Inflammatory macrophage treated with lipopolysaccharide for 1 hour (primary cell): ENCODE data around the gene SIGLEC1.
A peak's percentile ranks its signal among the peaks of the same experiment; 100 is the strongest.

ENCODE experiments used
- DNase-seq, 2 donors: peaks; one replicate each; pipeline ENCODE4 v3.0.0-alpha.2; 2020 to 2022

The SIGLEC1 gene

DNA sequence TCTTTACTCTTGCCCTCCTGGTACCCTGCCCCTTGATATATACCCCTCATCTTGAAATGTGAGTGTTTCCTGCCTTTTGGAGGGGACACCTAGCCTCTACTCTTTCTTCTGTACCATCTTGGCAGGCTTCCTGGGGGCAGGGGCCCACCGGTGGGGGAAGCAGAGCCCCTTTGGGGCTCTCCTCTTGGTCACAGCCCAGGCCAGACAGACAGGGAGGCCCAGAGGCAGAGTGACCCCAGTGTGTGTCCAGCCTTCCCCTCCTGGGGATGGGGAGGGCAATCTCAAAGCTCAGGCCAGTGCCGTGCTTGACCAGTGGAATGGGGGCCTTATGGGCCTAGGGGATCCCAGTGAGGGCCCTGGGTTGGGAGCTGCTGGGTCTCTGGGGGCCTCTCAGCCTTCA is 34.2 kb downstream of the SIGLEC1 start:
- DNase-seq = no peak

DNA sequence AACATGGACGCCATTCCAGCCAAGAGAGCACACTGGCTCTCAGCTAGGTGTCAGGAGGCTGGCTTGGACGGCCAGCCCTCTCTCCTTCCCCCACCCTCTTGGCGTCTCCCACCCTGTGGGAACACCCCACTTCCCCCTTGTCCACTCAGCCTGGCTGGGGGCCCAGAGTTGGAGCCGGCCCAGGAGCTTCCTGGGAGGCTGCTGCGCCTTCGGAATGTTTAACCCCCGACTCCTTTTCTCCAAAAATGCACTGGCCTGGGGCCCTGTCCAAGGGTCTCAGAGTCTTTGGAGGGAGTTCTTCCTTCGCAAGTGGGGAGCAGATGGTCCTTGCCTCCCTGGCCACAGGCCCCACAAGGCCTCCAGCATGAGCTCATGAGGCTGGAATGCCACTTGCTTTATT is 34.7 kb downstream of the SIGLEC1 start:
- DNase-seq = no peak

DNA sequence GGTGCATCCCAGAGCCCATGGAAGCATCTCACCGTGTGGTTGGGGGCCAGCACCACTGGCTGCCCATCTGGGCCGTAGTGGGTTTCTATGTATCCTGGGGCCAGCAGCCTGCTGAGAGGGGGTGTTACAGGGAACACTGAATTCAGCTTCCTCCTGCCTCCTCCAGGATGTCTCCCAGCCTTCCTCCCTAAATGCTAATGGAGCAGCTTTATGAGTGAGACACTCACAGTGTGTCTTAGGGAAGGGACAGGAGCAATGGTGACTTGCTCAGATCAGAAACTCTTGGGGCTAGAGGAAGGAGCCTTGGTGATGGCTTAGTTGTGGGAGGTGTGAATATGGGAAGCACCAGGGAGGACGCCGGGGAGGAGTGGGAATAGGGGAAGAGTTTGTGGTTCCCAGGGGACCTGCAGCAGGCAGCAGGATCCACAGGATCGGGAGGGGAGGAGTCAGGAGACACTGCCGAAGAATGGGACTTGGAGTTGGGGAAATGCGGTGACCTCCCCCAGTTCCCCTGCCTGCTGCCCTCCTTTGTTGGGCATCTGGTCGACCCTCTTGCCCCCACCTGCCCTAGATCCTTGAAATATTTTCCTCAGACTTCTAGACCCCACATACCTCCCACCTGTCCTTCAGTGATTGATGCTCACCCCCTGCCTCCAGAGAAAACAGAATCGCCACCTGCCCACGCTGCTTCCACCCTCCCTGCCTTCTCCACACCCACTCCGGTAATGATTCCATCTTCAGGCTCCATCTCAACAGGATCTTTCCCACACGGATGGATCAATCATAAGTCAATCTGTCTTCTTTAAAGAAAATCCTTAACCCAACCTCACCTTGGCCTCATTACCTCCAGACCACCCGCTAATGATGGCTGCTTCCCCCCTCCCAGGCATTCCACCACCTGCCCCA is 37.2 kb downstream of the SIGLEC1 start:
- no peak for DNase-seq

DNA sequence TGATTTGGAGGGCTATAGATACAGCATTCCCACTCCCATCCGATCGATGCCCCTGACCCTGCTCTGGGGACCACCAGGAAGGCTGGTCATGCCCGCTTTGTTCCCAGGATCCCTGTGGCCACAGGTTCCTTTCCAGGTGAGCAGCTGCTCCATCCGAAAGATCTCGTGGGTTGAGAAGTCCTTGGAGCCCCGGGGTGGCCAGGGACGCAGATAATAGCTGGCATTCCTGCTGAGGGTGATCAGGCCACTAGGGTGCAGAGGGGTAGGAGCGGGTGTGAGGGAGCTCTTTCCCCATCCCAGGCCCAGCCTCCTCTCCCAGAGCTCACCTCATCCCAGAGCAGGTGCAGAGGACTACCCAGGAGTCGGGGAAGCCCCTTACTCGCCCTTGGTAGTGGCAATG is 38.0 kb downstream of the SIGLEC1 start:
- DNase-seq = no peak

DNA sequence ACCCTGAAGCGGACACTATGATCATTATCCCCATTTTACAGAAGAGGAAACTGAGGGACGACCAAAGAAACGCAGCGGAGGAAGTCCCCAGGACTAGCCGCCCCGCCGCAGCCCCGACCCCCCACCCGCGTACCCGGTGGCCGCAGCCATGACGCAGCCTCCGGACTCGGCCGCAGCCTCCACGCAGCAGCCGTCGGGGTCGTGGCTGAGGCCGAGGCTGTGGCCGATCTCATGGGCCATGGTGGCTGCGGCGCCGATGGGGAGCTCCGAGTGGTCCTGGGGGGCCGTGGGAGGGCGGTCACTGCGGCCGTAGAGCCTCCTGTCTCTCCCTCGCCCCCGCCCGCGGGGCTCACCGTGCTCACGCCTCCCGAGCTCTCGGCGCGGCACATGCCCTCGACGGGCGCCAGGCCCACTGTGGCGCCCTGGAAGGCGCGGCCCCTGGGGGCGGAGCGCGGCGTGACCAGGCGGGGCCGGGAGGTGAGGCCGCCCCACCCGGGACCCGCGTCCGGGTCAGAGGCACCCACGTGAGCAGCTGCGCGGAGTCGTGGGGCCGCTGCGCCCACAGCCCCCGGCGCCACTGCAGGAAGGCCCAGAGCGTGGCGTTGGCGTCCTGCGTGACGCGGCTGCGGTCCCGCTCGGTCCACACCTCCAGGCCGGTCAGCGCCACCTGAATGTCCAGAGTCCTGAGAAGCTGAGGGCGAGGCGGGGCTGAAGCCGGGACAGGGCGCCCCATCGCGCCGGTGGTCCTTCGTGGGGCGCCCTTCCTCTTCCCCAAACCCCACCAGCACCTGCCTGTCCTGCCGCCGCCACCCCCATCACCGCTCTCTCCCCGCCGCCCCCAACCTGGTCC is 39.0 kb downstream of the SIGLEC1 start:
- no peak for DNase-seq

DNA sequence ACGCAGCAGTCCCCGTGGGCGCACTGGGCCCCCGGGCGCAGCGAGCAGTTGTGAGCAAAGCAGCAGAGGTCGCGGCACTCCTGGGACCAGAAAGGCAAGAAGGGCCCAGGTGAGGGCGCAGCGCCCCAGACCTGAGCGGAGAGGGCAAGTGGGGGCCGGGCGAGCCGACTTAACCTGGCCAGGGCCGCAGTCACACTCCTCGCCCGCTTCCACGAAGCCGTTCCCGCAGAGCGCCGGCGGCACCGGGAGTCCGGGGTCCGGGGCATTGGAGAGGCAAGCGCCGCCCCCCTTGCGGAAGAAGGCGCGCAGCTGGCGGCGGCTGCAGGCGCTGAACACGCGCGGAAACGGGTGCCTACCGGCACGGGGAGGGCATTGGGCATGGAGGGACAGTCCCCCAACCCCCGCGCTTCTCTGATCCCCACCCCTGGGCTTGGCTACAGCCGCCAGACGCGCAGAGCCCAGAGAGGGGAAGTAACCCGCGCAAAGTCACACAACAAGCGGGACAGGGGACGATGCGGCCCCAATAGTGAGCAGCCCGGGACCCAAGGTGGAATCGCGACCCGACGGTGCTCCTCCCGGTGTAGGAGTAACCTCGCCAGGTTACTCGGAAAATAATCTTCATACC is 39.7 kb downstream of the SIGLEC1 start:
- peak in 1 of 2 donors; percentile 9 for DNase-seq

DNA sequence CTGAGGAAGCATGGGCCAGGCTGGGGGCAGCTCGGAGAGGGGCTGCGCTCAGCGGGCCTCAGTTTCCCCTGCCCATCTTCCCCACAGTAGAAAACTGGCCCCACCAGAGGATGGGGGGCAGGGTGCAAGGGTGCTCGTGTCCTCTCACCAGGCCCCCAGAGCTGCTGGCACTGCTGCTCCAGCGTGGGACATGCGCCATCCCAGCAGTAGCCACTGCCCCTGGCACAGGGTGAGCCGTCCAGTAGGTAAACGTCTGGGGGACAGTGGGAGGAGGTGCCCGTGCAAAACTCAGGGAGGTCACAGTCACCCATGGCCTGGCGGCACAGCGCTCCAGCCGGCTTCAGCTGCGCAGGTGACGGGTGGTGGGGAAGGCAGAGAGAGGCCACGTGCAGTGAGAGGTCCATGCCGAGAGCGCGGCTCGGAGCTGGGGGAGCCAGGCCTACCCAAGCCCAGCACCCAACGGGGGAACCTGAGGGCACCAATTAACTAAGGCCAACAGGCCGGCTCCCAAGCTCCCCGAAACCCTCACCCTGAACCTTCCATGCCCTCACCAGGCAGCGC is 40.3 kb downstream of the SIGLEC1 start:
- DNase-seq = no peak

DNA sequence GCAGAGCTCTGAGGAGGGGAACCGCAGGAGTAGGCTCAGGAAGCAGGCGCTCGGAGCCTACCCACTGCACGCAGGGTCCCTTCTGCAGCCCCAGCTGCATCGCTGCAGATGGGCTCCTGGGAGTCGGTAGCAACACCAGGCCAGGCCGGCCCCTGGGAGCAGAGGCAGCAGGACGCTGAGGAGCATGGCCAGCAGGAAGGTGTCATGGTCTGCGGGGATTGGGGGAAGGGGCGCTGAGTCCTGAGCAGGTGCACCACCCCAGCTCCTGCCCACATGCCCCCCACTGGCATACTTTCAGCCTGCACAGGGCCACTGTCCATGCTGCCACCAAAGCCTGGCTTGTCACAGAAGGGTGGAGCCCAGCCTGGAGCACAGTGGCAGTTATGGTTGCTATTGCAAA is 41.5 kb downstream of the SIGLEC1 start:
- DNase-seq = no peak

DNA sequence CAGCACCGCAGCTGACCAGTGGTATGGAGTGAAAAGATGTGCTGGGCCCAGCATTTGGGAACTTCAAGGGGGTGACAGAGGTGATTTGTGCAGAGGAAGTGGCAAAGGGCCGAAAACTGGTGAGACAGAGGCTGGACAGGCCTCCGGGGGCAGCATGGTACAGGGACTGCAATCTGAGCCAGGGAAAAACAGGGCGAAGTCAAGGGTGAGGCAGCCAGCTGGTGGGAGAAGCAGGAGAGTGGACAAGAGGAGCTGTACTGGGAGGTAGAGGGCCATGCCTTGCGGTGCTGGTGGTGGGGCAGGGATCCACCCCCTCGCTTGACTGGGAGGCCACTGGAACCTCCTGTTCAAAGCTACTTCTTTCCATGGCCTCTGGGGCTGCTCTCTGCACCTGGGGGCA is 41.9 kb downstream of the SIGLEC1 start:
- DNase-seq = no peak

DNA sequence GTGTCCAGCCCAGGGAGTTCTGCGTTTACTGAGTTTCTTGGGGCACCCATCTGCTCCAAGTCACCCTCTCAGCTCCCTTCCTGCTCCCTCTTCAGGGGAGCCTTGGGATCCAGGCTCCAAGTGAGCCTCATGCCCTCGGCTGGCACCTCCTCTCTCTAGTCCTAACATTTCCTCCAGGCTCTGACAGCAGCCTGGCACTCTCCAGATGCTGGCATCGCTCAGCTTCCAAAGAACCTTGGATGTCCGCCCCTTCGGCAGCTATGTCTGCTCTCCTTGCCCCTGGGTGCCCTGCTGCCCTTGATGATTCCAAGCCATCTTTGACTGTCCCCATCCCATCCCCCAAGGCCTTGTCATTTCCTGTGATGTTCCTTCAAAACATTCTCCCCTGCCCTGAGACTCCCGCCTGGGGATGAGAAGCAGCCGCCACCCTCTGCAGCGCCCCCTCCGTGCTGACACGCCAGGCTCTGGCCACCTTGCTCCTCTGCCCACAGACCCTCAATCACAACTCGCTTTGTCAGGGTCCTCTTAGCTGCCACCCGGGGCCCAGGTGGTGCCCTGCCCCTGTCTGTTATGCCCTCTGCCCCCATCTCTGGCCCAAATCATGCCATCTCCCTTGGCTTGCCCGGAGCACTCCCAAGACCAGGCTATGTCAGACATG is 42.6 kb downstream of the SIGLEC1 start:
- DNase-seq = no peak

DNA sequence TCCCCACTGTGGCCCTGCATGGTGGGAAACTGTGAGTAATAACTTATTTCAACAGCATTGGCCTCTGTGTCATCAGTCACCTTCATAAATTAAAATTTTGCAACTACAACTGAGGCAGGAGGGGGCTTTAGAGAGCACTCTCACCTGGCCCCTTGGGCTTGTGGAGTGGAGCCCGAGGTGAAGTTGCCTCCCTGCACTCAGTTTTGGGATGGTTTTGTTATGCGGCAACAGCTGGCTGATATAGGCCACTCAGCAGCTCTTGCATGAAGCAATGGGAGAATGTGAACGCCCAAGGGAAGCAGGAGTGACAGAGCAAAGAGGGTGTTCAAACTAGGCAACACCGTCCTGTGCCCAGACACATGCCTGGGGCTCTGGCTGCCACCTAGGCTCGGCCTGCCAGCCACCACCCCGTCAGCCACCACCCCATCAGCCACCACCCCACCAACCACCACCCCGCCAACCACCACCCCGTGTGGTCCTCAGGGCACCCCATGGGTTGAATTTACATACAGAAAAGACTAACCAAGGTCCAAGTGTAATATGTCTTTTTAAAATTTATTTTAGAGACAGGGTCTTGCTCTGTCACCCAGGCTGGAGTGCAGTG is 44.9 kb downstream of the SIGLEC1 start:
- DNase-seq = no peak

DNA sequence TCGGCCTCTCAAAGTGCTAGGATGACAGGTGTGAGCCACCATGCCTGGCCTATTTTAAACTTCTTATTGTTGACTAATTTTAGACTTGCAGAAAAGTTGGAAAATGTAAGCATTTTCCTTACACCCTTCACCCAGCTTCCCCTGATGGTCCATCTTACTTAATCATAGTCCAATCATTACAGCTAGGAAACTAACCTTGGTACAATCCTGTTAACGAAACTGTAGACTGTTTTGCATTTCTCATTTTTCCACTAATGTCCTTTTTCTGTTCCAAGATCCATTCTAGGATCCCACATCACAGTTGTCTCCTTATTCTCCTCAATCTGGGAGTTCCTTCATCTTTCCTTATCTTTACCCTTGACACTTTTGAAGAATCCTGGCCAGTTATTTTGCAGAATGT is 48.5 kb downstream of the SIGLEC1 start:
- no peak for DNase-seq

DNA sequence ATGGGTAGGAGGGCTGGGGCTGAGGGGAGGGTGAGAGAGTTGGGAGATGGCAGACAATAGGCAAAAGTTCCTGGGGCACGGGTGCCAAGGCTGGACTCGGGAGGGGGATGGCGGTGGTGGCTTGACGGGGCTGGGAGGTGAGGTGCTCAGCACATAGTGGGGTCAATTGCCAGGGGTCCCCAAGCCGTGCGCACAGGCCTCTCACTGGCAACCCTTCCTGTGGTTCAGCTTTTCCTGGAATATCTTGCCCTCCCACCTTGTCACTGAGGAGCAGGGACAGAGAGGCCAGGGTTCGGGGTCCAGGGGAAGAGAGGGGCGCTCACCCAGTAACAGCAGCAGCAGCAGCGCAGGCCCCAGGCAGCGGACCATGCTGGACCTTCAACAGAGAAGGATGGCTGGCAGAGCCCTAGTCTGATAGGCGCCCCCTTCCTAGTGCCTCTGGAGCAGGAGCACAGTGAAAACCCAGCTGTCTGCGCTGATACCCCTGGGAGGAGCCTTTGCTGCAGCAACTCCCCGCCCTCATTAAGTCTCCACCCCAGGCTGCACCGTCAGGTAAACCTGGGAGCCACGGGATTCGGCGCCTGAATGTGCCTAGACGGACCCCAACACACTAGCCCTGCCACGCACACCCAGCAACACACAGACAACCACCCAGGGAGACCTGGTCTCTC is 49.2 kb downstream of the SIGLEC1 start, which contains the start of gene GFRA4:
Gene GFRA4, minus strand, starts transcription at position 369 of the 671 bp plus-strand sequence. Its CDS starts 0 bp downstream, at position 369.
- DNase-seq = no peak
